Smooth muscle cell (in vitro differentiated cells): ENCODE data around the gene AIM2. TPM values are rescaled to one million over a fixed set of nuclear protein-coding genes. Genes with fewer than 3 reads are reported as not detected.
A peak's percentile ranks its signal among the peaks of the same experiment; 100 is the strongest.

Experiments
- DNase-seq: peaks from one replicate; lab custom pipeline; 2025; ENCODE audit not compliant: unreplicated experiment; lab: John Stamatoyannopoulos, UW
- H2AFZ ChIP-seq: fragments of 200-600 bp; sonication (generic); 2 replicates; pipeline ENCODE4 v1.6.0; 2016; ENCODE audit warnings: antibody characterized with exemption, low read depth, mild to moderate bottlenecking
- H3F3A ChIP-seq: fragments of 200-600 bp; sonication (generic); 2 replicates; pipeline ENCODE4 v1.6.0; 2017; ENCODE audit warnings: antibody characterized with exemption, low read depth
- H3K27ac ChIP-seq: fragments of 200-600 bp; sonication (generic); 2 replicates; pipeline ENCODE4 v1.5.1; 2016; ENCODE audit warnings: low read depth, mild to moderate bottlenecking
- H3K27me3 ChIP-seq: fragments of 200-600 bp; sonication (generic); 2 replicates; pipeline ENCODE4 v1.6.1; 2016; ENCODE audit warnings: low read depth, mild to moderate bottlenecking
- H3K36me3 ChIP-seq: fragments of 200-600 bp; sonication (generic); 2 replicates; pipeline ENCODE4 v1.5.1; 2016; ENCODE audit warnings: low read depth
- H3K4me1 ChIP-seq: fragments of 200-600 bp; sonication (generic); 2 replicates; pipeline ENCODE4 v1.5.1; 2016; ENCODE audit warnings: low read depth
- H3K4me2 ChIP-seq: fragments of 200-600 bp; sonication (generic); 2 replicates; pipeline ENCODE4 v1.6.0; 2016; ENCODE audit warnings: mild to moderate bottlenecking
- H3K4me3 ChIP-seq: fragments of 200-600 bp; sonication (generic); 2 replicates; pipeline ENCODE4 v1.5.1; 2016; ENCODE audit warnings: mild to moderate bottlenecking
- H3K79me2 ChIP-seq: fragments of 200-600 bp; sonication (generic); 2 replicates; pipeline ENCODE4 v1.6.0; 2016; ENCODE audit warnings: low read depth, mild to moderate bottlenecking
- H3K9ac ChIP-seq: fragments of 200-600 bp; sonication (generic); 2 replicates; pipeline ENCODE4 v1.6.0; 2016; ENCODE audit warnings: low read depth
- H3K9me3 ChIP-seq: fragments of 200-600 bp; sonication (generic); replicated peaks from 2 replicates; pipeline ENCODE4 v1.5.1; 2016; ENCODE audit warnings: low read depth
- H4K20me1 ChIP-seq: fragments of 200-600 bp; sonication (generic); 2 replicates; pipeline ENCODE4 v1.6.0; 2016; ENCODE audit warnings: low read depth
- WGBS: methylation state at CpG from one replicate; pipeline ENCODE4 v1.1.7; 2016; ENCODE audit warnings: low lambda C conversion rate; 5-methylcytosine and 5-hydroxymethylcytosine counted together
- polyA plus RNA-seq: library from polyadenylated mRNA; unstranded; fragments of >200 nt; fragmentation: Nextera tagmentation; extraction: Ambion mirVana; gene quantifications from 2 replicates; pipeline ENCODE4 v1.2.1, GENCODE V29; 2016
- total RNA-seq: library from RNA; depleted of rRNA; stranded (reverse); fragments of >200 nt; gene quantifications from 2 replicates; pipeline ENCODE4 v1.2.3, GENCODE V29; 2014
- TF ChIP-seq, protein P1 (sequence below): fragments of 200-600 bp; sonication (generic); IDR thresholded peaks from 2 replicates; pipeline ENCODE4 v1.5.1; 2017; ENCODE audit warnings: borderline replicate concordance, mild to moderate bottlenecking, antibody characterized with exemption; ENCODE audit not compliant: insufficient read depth, poor library complexity, severe bottlenecking

AIM2 gene
- total and polyA plus RNA-seq, 2 experiments from 2014 or later: 0.87 to 1.2 TPM

DNA sequence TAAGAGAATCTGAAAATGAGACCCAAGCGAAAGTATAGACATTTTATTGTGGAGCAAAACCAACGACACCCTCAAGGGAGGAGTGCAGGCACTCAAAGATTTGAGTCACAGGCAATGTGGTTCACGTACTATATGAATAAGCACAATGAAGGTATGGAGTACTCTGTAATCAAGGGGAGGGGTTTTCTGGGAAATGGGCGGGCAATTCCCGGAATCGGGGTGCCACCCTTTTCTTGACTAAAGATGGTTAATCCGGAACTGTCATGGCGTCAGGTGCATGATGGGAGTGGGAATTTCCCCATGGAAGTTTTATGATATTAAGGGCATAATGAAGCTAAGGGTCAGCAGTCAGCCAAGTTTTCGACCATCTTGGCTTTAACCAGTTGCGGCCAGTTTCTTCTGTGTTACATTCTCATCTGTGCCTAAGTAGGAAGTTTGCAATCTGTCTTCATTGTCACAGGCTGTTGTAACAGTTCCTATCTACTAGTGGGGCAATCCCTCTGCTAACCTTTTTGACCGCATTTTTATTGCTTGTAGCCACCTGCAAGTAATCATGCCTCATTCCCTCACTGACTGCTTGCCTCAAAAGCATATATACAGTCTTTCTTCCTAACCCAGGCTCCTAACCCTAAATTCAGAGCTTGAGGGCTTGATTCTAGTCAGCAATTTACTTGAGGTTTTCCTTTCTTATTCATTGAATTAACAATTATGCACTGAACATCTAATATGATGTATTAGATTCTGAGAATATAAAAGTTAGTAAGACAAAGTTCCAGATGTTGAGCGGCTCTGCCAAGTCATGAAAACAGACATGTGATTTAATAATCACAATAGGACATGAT, 775 bp upstream of the AIM2 start:
- no peak overlapping the region for H3K4me3 ChIP-seq
- H2AFZ ChIP-seq: peak overlapping the region; percentile 13
- H3F3A ChIP-seq: no peaks in the 10 kb centered on the region
- peak overlapping the region; percentile 50 for H3K4me2 ChIP-seq
- no peaks in the 10 kb centered on the region for H3K36me3 ChIP-seq
- 81% methylated on average over 12 of the region's 12 CpGs for whole genome bisulfite sequencing
- TF ChIP-seq, protein P1, sequence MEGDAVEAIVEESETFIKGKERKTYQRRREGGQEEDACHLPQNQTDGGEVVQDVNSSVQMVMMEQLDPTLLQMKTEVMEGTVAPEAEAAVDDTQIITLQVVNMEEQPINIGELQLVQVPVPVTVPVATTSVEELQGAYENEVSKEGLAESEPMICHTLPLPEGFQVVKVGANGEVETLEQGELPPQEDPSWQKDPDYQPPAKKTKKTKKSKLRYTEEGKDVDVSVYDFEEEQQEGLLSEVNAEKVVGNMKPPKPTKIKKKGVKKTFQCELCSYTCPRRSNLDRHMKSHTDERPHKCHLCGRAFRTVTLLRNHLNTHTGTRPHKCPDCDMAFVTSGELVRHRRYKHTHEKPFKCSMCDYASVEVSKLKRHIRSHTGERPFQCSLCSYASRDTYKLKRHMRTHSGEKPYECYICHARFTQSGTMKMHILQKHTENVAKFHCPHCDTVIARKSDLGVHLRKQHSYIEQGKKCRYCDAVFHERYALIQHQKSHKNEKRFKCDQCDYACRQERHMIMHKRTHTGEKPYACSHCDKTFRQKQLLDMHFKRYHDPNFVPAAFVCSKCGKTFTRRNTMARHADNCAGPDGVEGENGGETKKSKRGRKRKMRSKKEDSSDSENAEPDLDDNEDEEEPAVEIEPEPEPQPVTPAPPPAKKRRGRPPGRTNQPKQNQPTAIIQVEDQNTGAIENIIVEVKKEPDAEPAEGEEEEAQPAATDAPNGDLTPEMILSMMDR: no peak
- no peaks in the 10 kb centered on the region for H4K20me1 ChIP-seq
- H3K27ac ChIP-seq: peak overlapping the region; percentile 83
- no peaks in the 10 kb centered on the region for H3K79me2 ChIP-seq
- H3K9me3 ChIP-seq: no peaks in the 10 kb centered on the region
- peak overlapping the region; percentile 35 for H3K9ac ChIP-seq
- H3K4me1 ChIP-seq: no peaks in the 10 kb centered on the region
- DNase-seq: no peak
- H3K27me3 ChIP-seq: no peaks in the 10 kb centered on the region

DNA sequence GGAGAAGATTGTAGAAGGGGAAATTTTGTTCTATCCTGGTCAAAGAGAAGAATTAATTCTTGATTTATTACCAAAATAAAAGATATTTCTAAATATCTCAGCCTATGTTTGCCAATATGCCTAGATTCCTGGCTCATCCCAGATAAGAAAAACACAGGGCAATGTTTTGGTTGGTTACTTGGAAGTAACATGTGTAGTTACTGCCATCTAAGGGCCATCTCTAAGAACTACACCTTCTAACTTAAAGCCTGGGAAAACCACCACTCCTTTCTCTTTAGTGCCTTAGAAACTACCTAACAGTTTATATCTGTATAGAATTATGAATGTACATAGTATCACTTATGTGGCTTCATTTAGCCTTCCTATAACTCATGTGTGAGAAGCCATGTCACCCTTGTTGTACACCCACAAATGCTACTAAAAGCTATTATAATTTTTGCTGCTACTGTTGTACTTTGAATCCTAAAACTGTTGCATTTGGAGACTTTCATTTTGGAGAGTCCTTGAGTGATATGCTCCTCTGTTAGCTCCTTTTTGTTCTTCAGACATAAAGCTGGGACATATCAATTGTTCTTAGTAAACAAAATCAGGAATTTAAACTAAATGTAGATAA, 4.5 kb downstream of the AIM2 start:
- no peaks in the 10 kb centered on the region for H3K79me2 ChIP-seq
- no peak overlapping the region for H2AFZ ChIP-seq
- H3K4me3 ChIP-seq: no peak overlapping the region
- no peak overlapping the region for H3K4me2 ChIP-seq
- DNase-seq: no peak
- H4K20me1 ChIP-seq: no peaks in the 10 kb centered on the region
- H3K27ac ChIP-seq: no peak overlapping the region
- no peaks in the 10 kb centered on the region for H3K4me1 ChIP-seq
- H3K9me3 ChIP-seq: no peaks in the 10 kb centered on the region
- no peaks in the 10 kb centered on the region for H3F3A ChIP-seq
- no peaks in the 10 kb centered on the region for H3K36me3 ChIP-seq
- H3K27me3 ChIP-seq: no peaks in the 10 kb centered on the region
- no peak overlapping the region for H3K9ac ChIP-seq
- TF ChIP-seq, protein P1: peak; percentile 72

DNA sequence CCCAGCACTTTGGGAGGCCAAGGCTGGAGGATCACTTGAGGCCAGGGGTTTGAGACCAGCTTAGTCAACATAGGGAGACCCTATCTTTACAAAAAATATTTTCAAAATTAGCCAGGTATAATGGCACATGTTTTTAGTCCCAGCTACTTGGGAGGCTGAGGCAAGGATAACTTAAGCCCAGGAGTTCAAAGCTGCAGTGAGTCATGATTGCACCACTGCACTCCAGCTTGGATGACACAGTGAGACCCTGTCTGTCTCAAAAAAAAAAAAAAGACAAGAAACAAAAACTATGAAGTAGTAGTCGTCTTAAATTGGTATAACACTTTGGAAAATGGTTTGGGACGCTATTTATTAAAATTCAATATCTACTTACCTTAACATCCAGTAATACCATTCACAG, 7.7 kb downstream of the AIM2 start:
- Histone ChIP-seq H3F3A (no peaks in the 10 kb centered on the region), H3K79me2 (no peaks in the 10 kb centered on the region), H3K27me3 (no peaks in the 10 kb centered on the region), H3K4me2 (no peak overlapping the region), H2AFZ (no peak overlapping the region), H3K9me3 (no peaks in the 10 kb centered on the region), H3K4me1 (no peaks in the 10 kb centered on the region), H4K20me1 (no peaks in the 10 kb centered on the region), H3K27ac (no peak overlapping the region), H3K36me3 (no peaks in the 10 kb centered on the region), H3K9ac (no peak overlapping the region), H3K4me3 (no peak overlapping the region)
- DNase-seq: no peak
- TF ChIP-seq, protein P1: no peak
- 62% methylated on average over 2 of the region's 2 CpGs for WGBS
